GM18511 (cell line): ENCODE data around the gene MLLT1.
A peak's percentile ranks its signal among the peaks of the same experiment; 100 is the strongest.

Experiments used
- ATAC-seq: cut with Tn5 transposase; IDR thresholded peaks from one replicate; pipeline ENCODE4 v1.9.1; 2021; ENCODE audit warnings: mild to moderate bottlenecking, moderate library complexity; ENCODE audit not compliant: unreplicated experiment

The MLLT1 gene

DNA sequence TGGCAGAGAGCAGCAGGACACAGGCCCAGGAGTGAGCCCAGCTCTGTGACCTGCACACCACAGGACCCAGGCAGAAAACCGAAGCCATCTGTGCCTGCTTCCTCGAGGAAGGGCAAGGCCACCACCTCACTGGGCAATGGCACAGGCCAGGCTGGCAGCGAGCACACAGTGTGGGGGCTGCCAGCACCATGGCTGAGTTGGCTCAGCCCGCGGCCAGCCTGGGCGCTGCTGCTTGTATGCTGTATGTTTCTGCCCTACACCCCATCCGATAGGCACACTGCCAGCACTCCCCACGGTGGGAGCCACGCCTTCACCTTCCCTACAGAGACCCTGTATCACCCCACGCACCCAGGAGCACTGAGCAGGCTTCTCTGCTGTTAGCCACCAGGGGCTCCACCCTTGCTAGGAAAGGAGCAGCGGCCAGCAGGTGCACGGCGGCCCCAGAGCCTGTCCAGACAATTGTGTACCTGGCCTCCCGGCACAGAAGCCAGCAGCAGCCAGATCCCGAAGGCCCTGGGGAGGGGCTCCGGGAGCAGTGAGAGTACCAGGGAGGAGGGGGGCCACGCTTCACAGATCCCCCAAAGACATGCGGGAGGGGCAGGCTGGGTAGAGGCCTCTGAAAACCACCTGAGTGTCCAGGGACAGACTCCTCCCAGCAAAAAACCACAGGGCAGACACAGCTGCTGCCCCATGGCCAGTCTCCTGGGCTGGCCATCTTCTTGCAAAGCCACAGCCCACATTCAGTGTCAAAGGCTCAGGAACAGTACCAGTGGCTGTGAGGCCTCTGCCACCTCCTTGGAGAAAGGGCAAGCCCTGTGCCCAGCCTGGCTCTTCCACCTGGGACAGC lies 56.1 kb downstream of the MLLT1 start:
- no peak for ATAC-seq

DNA sequence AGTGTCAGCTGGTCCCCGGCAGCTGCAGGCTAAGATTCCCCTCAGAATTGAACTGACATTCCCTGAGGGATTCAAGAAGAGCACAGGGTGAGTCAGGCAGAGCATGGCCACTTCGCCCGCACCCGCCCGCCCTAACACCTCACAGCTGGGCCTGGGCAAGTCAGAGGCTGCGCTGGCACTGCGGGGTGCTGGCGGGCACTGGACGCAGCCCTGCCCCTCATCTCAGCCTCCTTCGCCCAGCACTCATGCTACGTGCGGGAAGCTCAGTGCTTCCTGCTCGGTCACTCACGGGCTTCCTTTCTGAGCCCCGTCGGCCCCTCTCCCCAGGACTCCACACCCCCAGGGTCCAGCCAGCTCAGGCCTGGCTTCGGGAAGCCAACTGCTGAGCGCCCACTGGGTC lies 56.9 kb downstream of the MLLT1 start:
- ATAC-seq: no peak

DNA sequence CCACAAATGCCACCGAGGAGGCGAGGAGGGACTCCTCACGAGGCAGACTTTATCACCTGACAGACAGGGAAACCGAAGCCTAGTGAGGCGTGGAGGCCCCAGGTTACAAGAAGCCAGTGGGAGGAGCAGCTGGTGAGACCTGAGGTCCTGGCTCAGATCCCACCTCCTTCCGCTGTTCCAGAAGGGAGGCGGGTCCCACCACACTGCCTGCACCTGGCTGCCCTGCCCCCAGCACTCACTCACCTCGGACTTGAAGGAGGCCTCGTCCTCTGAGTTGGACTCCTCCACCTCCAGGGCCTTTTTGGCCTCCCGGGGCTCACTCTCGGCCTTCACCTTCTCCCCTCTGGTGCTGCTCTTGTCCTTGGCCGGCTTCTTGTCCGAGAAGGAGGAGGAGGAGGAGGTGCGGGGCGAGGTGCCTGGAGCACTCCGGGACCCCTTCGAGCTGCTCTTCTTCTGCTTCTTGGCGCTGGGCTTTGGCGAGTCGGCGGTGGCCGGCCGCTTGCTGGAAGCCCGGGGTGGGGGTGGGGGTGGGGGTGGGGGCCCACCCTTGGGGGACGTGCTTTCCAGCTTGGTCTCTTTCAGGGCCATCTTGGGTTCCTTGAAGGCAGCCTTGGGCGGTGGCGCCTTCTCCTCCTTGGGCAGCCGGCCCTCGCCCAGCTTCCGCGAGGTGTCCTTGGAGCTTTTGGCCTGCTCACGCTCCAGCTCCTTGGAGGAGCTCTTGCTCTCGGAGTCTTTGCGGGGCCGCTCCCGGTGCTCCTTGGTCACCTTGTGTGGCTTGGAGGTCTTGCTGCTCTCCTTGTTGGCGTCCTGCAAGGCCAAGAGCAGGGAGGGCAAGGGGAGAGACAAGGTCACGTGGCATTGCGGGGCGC lies 57.7 kb downstream of the MLLT1 start:
- ATAC-seq: no peak

DNA sequence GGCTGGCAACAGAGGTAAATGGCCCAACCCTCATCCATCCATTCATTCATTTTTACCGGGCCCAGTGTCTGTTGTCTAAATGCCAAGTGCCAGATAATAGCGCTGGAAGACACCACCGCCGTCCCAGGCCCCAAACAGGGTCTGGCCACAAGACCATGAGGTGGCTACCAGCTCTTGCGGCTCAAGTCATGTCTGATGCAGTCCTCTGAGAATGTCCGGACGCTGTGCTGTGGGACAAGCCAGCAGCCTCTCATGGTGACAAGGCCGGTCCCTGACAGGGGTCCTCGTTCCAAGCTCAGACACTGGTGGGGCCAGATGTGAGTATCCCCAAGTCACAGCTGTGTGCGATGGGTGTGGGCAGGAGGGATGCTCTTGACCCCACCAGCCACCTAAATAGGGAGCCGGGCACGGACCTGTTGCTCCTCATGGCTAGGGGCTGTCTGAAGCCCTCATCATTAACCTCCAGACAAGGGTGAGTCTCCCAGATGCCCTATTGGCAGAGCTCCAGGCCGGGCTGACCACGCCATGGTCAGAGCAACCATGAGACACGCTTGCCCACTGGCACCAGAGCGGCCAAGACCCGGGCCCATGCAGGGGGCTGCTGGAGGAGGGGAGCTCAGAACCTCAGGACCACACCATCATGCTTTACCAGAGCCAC lies 58.4 kb downstream of the MLLT1 start:
- no peak for ATAC-seq

DNA sequence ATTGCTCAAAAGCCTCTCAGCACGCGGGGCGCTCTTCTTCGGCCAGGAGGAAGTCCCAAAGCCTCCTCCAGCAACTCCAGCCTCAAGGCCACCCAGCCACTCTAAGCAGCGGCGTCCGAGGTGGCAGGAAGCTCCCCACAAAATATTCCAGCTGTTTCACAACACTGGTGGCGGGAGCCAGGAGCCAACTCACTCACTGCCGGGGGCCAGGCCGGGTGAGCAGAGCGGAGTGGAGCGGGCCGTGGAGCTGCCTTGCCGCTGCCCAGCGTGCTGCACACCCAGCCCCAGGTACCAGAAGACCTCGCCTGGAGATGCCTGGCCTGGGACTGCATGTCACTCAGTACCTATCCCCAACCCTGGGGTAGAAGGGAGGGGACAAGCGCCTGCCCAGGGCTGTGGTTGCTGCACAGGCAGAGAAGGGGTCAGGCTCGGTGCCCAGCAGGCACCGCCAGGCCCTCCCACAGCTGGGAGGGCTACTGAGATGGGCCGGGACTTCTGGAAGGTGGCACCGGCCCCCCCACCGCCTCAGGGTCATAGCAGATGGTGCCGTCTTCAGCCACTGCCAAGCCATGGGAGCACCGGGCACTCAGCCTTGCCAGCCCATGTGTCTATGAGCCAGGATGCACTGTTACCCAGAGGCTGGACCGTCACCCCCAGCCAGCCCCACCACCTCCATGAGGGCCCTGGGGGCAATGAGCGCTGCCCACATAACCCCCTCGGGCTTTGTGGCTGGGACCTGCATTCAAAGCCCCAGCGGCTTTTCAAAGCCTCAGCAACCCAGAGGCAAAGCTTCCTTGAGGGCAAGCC lies 59.2 kb downstream of the MLLT1 start:
- no peak for ATAC-seq

DNA sequence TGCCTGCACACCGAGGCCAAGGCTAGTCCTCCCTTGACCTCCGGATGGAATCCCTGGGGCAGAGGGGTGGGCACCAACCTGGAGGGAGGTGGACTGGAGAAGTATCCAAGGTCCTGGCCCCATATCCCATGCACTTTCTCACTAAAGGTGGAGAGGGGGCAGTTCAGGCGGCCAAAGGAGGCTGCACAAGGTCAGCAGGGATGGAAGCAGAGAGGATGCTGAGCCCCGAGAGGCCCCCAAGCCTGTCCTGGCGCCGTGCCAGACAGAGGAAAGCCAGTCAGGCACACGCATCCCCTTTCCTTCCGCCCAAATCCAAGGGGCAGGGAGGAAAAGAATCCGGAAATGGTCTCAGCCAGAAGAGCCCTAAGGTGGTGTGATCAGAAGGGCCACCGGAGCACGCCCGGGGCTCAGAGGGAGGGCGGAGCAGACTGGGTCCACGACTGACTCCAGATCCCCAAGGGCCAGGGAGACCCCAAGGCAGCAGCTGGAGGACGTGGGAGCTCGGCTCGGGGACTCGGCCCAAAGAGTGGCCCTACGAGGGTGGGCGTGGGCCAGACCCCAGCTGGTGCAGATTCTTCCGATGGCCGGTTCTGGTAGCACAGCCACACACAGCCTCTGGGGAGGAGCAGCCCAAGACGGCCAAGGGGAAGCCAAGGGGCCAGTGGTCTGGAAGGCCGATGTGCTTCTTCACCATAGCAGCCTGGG lies 60.0 kb downstream of the MLLT1 start:
- no peak for ATAC-seq

DNA sequence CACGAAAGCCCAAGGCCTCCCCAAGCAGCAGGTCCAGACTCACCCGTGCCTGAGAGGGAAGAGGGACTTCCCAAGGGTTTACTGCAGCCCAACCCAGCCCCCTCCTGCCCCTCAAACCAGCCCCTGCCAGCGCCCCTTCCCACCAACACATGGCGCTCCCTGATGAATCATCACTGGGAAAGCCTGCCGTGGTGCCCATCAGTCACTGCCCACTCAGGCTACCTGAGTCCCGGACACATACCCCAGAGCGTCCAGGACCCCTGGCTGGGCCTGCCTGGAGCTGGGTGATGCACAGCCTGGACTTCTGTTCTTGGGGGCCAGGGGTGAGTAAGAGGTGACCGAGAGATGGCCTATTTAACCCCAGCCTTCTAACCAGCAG lies 60.6 kb downstream of the MLLT1 start:
- no peak for ATAC-seq

DNA sequence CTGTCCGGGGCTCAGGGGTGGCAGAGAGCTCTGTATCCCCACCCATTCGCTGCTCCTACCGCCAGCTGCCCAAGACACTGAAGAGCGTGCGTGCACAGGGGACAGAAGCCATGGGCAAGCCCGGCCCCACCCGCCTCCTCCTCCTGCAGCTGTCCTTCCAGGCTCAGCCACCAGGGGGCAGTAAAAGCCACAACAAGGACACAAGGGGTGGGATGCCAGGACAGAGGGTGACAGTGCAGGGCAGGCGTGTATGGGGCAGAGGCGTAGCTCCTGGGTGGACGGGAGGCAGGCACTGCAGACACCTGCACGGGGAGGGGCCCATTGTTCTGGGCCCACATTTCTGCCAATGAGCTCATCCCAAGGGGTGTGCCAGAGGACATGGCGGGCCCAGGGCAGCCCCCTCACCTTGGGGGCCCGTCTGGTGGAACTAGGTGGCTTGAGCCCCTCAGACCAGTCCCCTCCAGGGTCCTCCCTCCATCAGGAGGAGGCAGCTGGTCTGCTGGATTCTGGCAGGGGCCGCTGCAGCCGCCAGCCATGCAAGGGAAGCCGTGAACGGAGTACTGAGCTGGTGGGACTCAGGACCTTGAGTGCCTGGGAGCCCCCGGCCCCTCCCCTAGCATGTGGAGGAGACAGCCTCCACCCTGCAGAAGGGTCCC lies 61.2 kb downstream of the MLLT1 start:
- ATAC-seq: peak; percentile 50

DNA sequence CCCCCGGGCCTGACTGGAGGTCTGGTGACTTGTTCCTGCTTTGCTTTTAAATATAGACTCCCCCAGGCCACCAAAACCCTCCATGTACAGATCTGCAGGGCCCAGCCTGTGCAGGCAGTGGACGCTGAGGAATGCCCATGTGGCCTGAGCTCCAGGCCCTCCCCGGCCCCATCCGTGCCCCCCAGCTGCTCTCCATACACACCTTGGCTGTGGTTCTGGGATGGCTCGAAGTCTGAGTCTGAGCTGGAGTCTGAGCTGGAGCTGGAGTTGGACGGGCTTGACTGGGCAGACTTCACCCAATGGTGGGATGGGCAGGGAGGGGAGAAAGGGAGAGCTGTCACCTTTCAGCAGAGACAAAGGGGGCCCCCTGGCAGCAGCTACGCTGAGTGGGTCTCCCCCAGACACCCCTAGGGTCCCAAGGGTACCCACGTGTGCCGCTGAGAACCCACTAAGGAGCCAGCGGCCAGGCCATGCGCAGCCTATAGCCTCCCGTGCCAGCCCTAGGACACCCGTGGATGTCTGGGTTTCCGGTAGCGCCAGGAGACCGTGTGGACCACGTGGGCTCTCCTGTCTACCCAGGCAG lies 61.9 kb downstream of the MLLT1 start:
- no peak for ATAC-seq

DNA sequence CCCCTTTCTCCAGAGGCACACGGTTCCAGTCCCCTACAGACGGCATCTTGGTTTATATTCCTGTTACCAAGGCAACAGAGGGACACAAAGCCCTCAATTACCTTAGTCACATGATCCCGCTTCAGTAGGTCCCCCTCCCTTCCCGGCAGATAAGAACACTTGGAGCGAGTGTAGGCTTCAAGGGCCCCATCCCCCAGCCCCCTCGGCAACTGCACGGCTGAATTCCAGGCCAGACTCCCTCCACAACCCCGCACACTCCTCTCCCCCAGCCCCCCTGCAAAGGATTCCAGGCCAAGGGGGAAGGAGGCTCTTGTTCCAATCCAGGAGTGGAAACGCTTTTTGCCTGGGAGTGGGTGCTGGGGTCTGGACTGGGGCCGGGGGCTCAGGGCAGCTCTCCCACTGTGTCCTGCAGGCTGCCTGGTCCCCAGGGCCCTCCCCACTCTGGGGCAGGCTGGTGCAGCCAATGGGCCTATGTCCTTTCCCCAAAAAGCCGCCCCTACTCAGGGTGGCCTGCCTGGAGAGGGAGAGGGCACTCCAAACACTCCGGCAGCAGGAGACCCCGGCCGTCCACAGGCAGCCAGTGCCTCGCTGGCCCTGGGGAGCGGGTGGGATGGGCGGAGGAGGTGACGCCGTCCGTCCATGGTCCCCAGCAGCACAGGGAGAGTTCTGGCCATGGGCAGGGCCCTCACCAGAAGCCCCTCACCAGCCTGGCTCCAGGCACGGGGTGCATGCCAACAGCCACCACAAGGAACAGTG lies 62.6 kb downstream of the MLLT1 start:
- ATAC-seq: no peak

DNA sequence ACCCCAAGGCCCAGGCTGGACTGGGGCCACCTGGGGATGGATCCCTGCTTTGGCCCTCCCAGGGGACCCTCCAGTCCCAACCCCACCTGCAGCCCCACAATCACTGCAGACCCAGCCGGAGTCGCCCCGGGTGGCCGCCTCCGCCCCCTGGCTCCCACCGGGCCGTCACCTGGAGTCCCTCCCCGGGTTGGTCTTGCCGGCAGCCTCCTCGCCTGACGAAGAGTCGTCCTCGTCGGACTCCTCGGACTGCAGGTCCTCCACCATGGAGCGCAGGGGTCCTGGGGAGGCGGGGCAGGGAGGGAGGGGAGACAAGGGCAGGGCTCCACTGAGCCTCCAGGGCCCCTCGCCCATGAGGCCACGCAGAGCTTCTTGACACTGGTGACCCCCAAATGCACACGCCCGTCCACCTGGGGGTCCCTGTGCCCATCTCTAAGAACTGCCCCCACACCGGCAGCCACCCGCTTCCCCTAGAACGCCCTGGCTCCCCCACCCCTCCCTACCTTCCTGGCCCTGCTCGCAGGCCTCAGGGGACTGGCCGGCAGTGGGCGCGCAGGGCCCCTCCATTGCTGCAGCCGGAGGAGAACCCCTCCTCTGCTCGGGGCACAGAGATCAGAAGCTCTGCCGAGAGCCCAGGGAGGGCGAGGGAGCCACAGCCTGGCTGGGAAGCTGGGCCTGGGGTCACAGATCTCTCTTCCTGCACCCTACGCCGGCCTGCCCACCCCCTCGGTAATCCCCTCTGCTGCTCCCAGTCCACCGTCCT lies 63.4 kb downstream of the MLLT1 start:
- ATAC-seq: no peak

DNA sequence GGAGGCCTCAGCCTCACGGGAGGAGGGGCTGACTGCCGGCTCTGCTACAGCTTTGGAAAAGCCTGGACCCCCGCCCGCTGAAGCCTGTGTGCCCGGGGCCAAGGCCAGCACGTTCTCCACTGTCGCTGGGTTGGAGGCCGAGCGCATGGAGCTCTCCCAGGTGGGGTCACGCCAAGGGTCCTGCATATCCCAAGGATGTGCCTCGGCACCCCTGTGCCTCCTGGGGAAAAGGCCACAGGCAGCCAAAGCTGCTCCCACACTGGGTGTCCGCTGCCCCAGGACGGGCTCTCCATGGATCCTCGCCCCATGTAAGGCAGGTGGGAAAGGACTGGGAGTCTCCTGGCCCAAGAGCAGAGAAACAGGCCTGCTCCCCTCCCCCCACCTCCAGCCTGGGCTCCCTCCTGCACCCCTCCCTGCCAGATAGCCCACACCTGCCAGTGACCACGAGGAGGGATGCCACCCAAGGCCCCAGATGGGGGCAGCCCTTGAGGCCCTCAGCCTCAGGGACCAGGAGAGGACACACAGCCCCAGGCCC lies 64.0 kb downstream of the MLLT1 start:
- no peak for ATAC-seq

DNA sequence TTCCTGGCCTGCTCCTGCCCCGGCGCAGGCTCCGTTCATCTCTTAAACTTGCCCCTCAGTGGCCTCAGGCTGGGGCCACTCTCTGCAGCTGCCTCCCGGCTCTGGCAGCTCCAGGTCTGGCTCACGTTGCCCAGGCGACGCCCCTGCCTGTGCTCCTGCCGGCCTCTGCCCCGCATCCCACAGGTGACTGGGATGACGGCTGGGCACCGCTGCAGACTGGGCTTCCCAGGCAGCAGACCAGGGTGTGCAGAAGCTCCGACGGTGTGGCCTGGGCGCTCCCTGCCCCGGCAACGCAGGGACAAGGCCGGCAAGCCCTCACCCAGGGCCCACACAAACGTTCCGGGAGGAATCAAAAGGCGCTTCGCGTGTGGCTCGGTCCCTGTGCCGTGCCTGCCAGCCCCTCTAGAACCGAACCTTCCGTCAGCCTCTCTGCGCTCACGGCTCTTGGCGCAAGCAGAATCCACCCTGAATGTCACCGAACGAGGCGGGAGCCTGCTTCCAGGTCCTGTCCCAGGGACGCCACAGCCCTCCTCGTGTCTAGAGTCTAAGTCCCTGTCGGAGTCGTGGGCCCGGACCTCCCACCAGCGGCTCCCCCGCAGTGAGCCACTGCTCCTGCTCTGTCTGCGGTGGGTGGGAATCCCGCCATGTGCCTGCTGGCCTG lies 64.8 kb downstream of the MLLT1 start:
- ATAC-seq: no peak

DNA sequence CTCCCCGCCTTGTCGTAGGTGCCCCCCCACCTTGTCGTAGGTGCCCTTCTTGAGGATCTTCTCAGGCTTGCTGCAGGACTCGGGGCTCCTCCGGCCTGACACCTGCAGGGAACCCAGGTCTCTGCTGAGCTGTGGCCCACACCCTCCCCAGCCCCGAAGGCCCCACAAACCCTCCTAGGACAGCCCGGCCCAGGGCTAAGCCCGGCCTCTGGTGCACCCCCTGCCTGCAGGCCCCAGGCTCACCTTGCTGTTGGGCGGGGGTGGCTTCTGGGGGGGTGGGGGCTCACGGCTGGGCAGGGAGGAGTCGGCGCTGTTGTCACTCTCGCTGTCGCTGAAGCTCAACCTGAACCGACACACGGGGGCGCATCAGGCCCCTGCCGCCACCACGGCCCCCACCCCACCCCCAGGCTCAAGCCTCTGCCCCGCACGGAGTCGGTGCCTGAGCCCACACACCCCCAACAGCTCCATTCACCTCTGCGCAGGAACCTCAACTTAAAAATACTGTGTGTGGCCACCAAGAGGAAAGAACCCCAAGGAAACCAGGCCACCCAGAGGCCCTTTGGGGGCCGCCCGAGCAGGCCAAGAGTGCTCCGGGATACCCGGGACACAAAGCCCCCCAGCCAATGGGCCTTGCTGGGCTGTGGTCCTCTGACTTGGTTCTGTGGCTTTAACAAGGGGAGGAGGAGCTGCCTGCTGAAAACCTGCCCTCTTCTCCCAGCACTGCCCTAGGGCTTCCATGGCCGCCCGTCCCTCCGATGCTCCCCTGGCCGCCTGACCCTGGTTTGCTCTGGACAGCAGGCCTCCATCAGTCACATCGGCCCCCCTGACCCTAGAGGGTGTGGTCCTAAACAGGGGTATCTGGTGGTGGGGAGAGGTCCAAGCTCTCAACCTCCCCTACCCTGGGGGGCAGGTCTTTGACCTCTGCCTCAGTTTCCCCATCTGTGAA lies 65.8 kb downstream of the MLLT1 start:
- no peak for ATAC-seq

DNA sequence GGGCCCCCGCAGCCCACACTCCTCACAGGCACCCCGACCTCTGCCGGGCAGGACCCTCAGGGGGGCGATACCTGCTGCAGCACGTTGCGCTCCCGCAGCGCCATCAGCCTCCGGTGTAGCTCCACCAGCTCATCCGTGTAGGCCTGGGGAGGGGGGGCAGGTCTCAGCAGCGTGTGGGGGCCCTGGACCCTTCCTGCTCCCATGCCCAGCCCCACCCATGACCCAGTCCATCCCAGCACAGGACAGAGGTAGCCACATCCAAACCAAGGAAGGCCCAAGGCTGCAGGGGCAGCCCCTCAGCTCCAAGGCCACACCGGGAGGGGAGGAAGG lies 66.5 kb downstream of the MLLT1 start:
- no peak for ATAC-seq
